Measurements from ENCODE around the gene CCL3.

- TF ChIP-seq CTCF (conservative IDR thresholded peaks at IDR 0.05; ENCODE audit: low read depth, low read length), result no peak
- no peak for TF ChIP-seq EZH2 (IDR thresholded peaks at IDR 0.05; ENCODE audit: low read length, unreplicated experiment)
- no peak for TF ChIP-seq EZH2phosphoT487 (IDR thresholded peaks at IDR 0.05; ENCODE audit: borderline replicate concordance, low read length)
These were observed 6.0 kb upstream of the CCL3 start for GRCh38 chr17:36095992-36096391.

Measured in PC-3 (cell line).